ENCODE results near the gene PRKCZ. TPM values are rescaled to one million over a fixed set of nuclear protein-coding genes. Genes with fewer than 3 reads are reported as not detected.

Gene PRKCZ
- total and polyA plus RNA-seq, 12 donors = 8.4 to 18.4 (median 14.5) TPM

GRCh38 chr1:2022063-2022770 is 28.0 kb upstream of the PRKCZ start:
- Histone ChIP-seq H3K9me3 (no peaks in the 10 kb centered on the region), H3K27ac (no peak overlapping the region), H3K36me3 (no peaks in the 10 kb centered on the region), H3K4me1 (peaks cover 0 to 33% (median 22%) of the 10 kb centered on the region in 9 donors), H3K27me3 (peaks cover 12 to 64% (median 59%) of the 10 kb centered on the region in 7 donors), H3K4me3 (no peak overlapping the region)
- ATAC-seq (no peak), DNase-seq (no peak)
- TF ChIP-seq CTCF (IDR thresholded peaks at IDR 0.05) = no peak
- intact Hi-C loops (cut with DNase I) = no loop called here
- 73 to 78% methylated on average over 21 of the region's 21 CpGs for WGBS, 2 donors

GRCh38 chr1:2023187-2023586 is 27.0 kb upstream of the PRKCZ start:
- H3K27me3 ChIP-seq = peaks cover 12 to 60% (median 49%) of the 10 kb centered on the region in 7 donors
- DNase-seq = no peak

DNA sequence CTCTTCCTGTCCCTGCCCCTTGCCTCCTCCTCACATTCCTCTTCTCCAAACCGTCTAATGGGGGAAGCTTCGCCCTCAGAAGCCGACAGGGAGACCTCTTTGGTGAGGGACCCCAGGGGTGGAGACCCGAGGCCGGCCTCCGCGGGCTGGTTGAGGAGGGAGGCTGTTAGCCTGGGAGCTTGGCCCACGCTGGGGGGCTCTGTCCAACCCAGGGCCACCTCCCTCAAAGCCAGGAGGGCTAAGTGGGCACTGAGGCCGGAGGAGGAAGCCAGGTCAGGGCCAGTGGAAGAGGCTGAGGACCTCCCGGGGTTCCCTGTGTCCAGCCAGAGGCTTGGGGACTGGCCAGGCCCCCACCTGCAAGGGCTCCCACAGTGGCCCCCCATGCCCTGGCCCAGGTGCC is 25.8 kb upstream of the PRKCZ start:
- Histone ChIP-seq H3K4me3 (no peak overlapping the region), H3K9me3 (no peaks in the 10 kb centered on the region), H3K27me3 (peaks cover 10 to 52% (median 41%) of the 10 kb centered on the region in 7 donors), H3K36me3 (no peaks in the 10 kb centered on the region), H3K4me1 (peaks cover 0 to 25% (median 15%) of the 10 kb centered on the region in 9 donors), H3K27ac (no peak overlapping the region)
- ATAC-seq = no peak
- intact Hi-C loops (cut with DNase I) = no loop called here
- no peak for DNase-seq
- TF ChIP-seq CTCF (IDR thresholded peaks at IDR 0.05) = no peak
- WGBS, 2 donors = 89 to 91% methylated on average over 10 of the region's 10 CpGs

More at GRCh38 chr1:2023187-2023586, 27.0 kb upstream of the PRKCZ start:
- H3K36me3 ChIP-seq = no peaks in the 10 kb centered on the region
- no peak overlapping the region for H3K27ac ChIP-seq
- H3K4me1 ChIP-seq = peaks cover 0 to 32% (median 22%) of the 10 kb centered on the region in 9 donors
- no peak for TF ChIP-seq CTCF (IDR thresholded peaks at IDR 0.05)
- no peak overlapping the region for H3K4me3 ChIP-seq
- no peak for ATAC-seq
- H3K9me3 ChIP-seq = no peaks in the 10 kb centered on the region
- 84 to 86% methylated on average over 9 of the region's 9 CpGs for WGBS, 2 donors
- intact Hi-C loops (cut with DNase I) = no loop called here

- peak overlapping the region in 5 of 10 donors; percentile 50 to 75 (median 57) for H3K27ac ChIP-seq
- peaks cover 0 to 22% (median 15%) of the 10 kb centered on the region in 9 donors for H3K4me1 ChIP-seq
- peaks cover 5 to 47% (median 37%) of the 10 kb centered on the region in 7 donors for H3K27me3 ChIP-seq
- H3K9me3 ChIP-seq = no peaks in the 10 kb centered on the region
- no peak for ATAC-seq
- TF ChIP-seq CTCF (IDR thresholded peaks at IDR 0.05) = no peak
- no peak for DNase-seq
- WGBS, 2 donors = 90 to 92% methylated on average over 18 of the region's 18 CpGs
- H3K4me3 ChIP-seq = no peak overlapping the region
- no peaks in the 10 kb centered on the region for H3K36me3 ChIP-seq
- intact Hi-C loops (cut with DNase I) = no loop called here
Observed at GRCh38 chr1:2024887-2025286, 25.3 kb upstream of the PRKCZ start.
